ENCODE data around the gene CD300LG.

- TF ChIP-seq, protein P1, sequence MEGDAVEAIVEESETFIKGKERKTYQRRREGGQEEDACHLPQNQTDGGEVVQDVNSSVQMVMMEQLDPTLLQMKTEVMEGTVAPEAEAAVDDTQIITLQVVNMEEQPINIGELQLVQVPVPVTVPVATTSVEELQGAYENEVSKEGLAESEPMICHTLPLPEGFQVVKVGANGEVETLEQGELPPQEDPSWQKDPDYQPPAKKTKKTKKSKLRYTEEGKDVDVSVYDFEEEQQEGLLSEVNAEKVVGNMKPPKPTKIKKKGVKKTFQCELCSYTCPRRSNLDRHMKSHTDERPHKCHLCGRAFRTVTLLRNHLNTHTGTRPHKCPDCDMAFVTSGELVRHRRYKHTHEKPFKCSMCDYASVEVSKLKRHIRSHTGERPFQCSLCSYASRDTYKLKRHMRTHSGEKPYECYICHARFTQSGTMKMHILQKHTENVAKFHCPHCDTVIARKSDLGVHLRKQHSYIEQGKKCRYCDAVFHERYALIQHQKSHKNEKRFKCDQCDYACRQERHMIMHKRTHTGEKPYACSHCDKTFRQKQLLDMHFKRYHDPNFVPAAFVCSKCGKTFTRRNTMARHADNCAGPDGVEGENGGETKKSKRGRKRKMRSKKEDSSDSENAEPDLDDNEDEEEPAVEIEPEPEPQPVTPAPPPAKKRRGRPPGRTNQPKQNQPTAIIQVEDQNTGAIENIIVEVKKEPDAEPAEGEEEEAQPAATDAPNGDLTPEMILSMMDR (IDR thresholded peaks at IDR 0.05): no peak
- no peak for TF ChIP-seq POLR2A (IDR thresholded peaks at IDR 0.05)
These were observed 13.2 kb downstream of the CD300LG start for GRCh38 chr17:43860077-43860725.

Measured in adrenal gland (tissue), 5 donors.